NCI-H1436 (cell line): ENCODE results near the gene LCLAT1.
"Not testable (repeated sequence)": the region's sequence is repeated elsewhere in the genome, so short reads cannot be mapped to it uniquely, and the experiment has no call there.

ENCODE experiments used
- DNase-seq: peaks from one replicate; lab custom pipeline; 2025; lab: John Stamatoyannopoulos, UW

LCLAT1 gene

GRCh38 chr2:30488012-30488659 is 41.1 kb downstream of the LCLAT1 start:
- DNase-seq, result no peak

DNA sequence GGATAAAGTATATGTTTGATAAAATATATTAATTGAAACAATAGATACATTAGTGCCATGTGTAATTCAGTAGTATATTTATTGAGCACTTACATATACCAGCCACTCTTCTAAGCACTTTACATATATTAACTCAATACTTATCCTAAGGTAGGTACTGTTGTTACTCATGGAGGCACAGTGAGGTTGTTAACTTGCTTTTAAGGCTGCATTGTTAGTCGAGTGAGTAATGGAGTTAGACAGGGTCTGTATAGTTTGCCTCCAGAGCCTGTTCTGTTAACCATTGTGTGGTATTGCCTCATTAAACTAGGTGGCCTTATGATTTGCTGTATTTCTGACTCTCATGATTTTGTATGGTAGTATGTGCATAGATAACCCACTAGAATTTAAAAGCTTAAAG is 44.2 kb downstream of the LCLAT1 start:
- no peak for DNase-seq

GRCh38 chr2:30492185-30492584 is 45.1 kb downstream of the LCLAT1 start:
- no peak for DNase-seq

GRCh38 chr2:30492619-30493018 is 45.6 kb downstream of the LCLAT1 start:
- DNase-seq, result no peak

- no peak for DNase-seq
Observed at GRCh38 chr2:30493440-30493839, 46.4 kb downstream of the LCLAT1 start.

GRCh38 chr2:30495896-30496295 is 48.9 kb downstream of the LCLAT1 start:
- not testable (repeated sequence) for DNase-seq

DNA sequence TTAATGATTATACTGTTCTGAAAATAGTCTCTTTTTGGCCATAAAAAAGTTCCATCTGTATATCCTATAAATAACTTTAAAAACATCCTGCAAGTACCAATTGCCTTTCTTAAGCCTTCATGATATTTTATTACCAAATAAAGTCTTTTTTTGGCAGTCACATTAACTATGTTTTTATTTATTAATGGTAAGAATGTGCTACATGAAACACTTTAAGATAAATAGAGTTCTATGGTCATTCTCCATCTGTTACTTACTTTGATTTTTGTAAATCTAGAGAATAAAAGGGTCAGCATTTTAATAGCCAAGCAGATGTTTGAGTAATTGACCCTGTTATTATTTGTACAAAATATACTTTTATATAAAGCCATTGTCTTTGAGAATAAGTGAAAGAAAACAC is 52.6 kb downstream of the LCLAT1 start:
- no peak for DNase-seq

DNA sequence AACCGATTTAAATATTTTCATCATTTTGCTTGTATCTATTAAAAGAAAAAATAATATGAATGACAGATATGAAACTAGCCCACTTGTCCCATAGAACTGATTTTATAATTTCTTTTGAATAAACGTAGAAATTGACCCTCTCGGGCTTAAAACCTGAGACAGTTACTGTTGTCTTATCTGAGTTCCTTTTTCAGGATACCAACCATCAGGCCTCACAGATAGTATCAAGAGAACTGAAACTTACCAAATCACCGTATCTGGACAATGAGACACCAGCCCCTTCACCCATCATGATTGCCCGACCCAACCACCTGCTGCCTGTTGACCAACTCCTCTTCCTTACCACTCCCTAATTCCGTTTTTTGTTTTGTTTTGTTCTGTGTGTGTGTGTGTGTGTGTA is 53.7 kb downstream of the LCLAT1 start:
- no peak for DNase-seq

GRCh38 chr2:30502310-30502709 is 55.3 kb downstream of the LCLAT1 start:
- DNase-seq, result no peak

- DNase-seq, result no peak
Observed at GRCh38 chr2:30503007-30503694, 56.1 kb downstream of the LCLAT1 start.

DNA sequence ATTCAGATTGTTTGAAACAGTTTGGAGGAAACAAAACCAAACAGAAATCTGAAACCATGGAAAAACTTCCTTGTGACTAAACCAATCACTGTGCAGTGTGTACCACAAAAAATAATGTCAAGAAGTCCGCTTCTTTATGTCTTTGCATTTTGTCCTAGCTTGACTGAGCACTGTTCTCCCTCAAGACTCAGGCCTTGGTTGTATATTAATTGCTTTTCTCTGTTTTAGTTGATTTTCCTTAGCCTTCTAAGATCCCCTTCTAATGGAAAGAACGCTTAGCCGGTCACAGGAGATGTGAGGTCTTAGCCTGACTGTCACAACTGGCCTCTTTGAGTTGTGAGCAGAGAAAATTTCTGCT is 56.6 kb downstream of the LCLAT1 start:
- no peak for DNase-seq

- no peak for DNase-seq
Observed at GRCh38 chr2:30504731-30505130, 57.7 kb downstream of the LCLAT1 start.

GRCh38 chr2:30505500-30506180 is 58.6 kb downstream of the LCLAT1 start:
- DNase-seq, result peak; percentile 43

DNA sequence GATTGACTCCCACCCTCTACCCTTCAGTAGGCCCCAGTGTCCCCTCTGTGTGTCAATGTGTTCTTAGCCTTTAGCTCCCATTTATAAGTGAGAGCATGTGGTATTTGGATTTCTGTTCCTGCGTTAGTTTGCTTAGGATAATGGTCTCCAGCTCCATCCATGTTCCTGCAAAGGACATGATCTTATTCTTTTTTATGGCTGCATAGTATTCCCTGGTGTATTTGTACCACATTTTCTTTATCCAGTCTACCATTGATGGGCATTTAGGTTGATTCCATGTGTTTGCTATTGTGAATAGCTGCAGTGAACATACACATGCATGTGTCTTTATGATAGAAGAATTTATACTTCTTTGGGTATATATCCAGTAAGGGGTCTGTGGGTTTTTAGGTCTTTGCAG is 60.4 kb downstream of the LCLAT1 start:
- not testable (repeated sequence) for DNase-seq

DNA sequence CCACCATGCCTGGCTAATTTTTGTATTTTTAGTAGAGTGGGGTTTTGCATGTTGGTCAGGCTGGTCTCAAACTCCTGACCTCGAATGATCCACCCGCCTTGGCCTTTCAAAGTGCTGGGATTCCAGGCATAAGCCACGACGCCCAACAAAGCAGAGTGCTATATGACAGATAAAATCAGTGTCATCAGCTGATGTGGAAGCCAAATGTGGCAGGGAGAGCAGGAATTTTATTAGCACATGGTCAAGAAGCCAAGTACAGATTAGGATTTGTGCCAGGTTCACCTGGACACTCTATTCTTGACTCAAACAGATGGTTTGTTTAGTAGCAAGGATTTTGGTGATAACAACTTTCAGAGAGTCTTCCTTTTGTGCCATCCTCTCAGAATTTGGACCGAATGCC is 62.7 kb downstream of the LCLAT1 start:
- DNase-seq, result no peak

DNA sequence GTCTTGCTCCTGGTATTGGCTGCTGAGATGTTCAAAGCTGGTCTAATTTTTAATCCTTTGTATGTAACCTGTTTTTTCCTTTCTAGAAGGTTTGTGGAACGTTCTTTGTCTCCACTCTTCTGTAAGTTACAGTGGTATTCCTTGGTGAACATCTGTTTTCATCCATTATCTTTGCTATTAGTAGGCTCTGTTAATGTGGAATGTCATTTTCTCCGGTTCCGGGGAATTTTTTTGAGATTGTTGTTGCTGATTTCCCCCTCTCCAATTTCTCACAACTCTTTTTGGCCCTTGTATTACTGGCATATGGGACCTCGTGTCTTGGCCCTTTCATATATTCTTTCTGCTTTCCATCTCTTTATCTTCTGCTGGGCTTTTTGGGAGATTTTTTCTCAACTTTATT is 63.4 kb downstream of the LCLAT1 start:
- DNase-seq, result no peak

- DNase-seq, result peak; percentile 56
Observed at GRCh38 chr2:30511122-30512083, 64.4 kb downstream of the LCLAT1 start.

GRCh38 chr2:30512243-30512886 is 65.3 kb downstream of the LCLAT1 start:
- DNase-seq, result no peak

GRCh38 chr2:30513649-30514048 is 66.6 kb downstream of the LCLAT1 start:
- DNase-seq, result not testable (repeated sequence)

DNA sequence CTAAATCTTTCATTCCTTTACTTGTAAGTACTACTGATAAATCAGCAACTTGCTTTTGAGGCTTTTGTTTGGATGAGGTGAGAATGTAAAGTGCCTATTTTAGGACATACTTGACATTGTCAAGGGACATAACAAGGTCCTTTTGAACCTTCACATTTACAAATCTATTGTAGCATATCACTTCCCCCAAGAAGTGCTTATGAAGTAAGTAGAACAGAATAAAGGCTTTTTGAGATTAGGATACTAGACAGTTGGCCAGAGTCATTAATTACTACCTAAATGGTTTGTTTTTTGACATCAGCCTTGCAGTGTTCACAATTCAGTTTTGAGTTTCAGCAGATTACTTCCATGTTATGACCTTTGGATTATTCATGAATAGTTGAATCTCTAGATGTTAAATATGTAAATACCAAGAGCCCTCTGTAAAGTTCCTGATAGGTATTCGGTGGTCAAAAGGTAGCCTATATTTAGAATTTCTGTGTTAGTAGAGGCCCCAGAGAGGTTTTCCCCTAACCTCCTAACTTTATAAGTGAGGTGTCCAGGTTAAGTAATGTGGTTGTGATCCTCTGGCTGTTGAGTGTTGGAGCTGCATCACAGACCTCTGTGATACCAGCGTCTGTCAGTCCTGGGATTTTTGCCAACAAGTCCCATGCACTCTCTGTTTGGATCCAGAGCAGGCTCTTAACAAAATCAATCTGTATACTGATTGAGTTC is 67.2 kb downstream of the LCLAT1 start:
- DNase-seq, result no peak

- no peak for DNase-seq
Observed at GRCh38 chr2:30514848-30515435, 67.9 kb downstream of the LCLAT1 start.
